HepG2 (cell line): ENCODE results near the gene NOP56. TPM values are rescaled to one million over a fixed set of nuclear protein-coding genes. Genes with fewer than 3 reads are reported as not detected.

Experiments used
- ATF7-NPFF ChIP-seq: sonication (generic); formaldehyde crosslinking; IDR thresholded peaks from 2 replicates; pipeline ENCODE4 v1.8.1; 2023; ENCODE audit warnings: mild to moderate bottlenecking, low read depth, missing genetic modification reagents, moderate library complexity
- CAMTA2 ChIP-seq: sonication (generic); formaldehyde crosslinking; IDR thresholded peaks from 2 replicates; pipeline ENCODE4 v1.4.0; 2020; ENCODE audit warnings: mild to moderate bottlenecking, missing genetic modification reagents, borderline replicate concordance
- CSRNP1 ChIP-seq: sonication (generic); formaldehyde crosslinking; IDR thresholded peaks from 2 replicates; pipeline ENCODE4 v1.8.1; 2023; ENCODE audit warnings: mild to moderate bottlenecking, missing genetic modification reagents
- HINFP ChIP-seq: sonication (generic); formaldehyde crosslinking; IDR thresholded peaks from 2 replicates; pipeline ENCODE4 v1.4.0; 2020; ENCODE audit warnings: low read depth, mild to moderate bottlenecking, missing genetic modification reagents
- NCOA2 ChIP-seq: sonication (generic); formaldehyde crosslinking; IDR thresholded peaks from 2 replicates; pipeline ENCODE4 v1.8.0; 2022; ENCODE audit warnings: inconsistent platforms
- RBM22 ChIP-seq: fragments of 200-400 bp; formaldehyde crosslinking; optimal IDR thresholded peaks from 2 replicates; pipeline ENCODE3; 2017; ENCODE audit warnings: mild to moderate bottlenecking, low read length, moderate library complexity
- TRIM22 ChIP-seq: fragments of 450-650 bp; IDR thresholded peaks from 2 replicates; pipeline ENCODE4 v1.6.1; 2017
- ZBTB44 ChIP-seq: sonication (generic); formaldehyde crosslinking; IDR thresholded peaks from 2 replicates; pipeline ENCODE4 v1.4.0; 2020; ENCODE audit warnings: missing genetic modification reagents
- ZNF281 ChIP-seq: sonication (generic); formaldehyde crosslinking; IDR thresholded peaks from 2 replicates; pipeline ENCODE4 v1.4.0; 2020; ENCODE audit warnings: missing genetic modification reagents, borderline replicate concordance
- ZNF382 ChIP-seq: sonication (generic); formaldehyde crosslinking; IDR thresholded peaks from 2 replicates; pipeline ENCODE4 v1.5.0; 2020; ENCODE audit warnings: missing genetic modification reagents, mild to moderate bottlenecking, borderline replicate concordance
- ZNF432 ChIP-seq: sonication (generic); formaldehyde crosslinking; IDR thresholded peaks from 2 replicates; pipeline ENCODE4 v1.5.0; 2020; ENCODE audit warnings: missing genetic modification reagents, mild to moderate bottlenecking, borderline replicate concordance
- ZNF574 ChIP-seq: sonication (generic); formaldehyde crosslinking; IDR thresholded peaks from 2 replicates; pipeline ENCODE4 v1.4.0; 2020; ENCODE audit warnings: missing genetic modification reagents
- ZNF703 ChIP-seq: sonication (generic); formaldehyde crosslinking; IDR thresholded peaks from 2 replicates; pipeline ENCODE4 v1.5.1; 2020; ENCODE audit warnings: missing genetic modification reagents, mild to moderate bottlenecking, moderate library complexity, borderline replicate concordance
- ZSCAN31 ChIP-seq: sonication (generic); formaldehyde crosslinking; IDR thresholded peaks from 2 replicates; pipeline ENCODE4 v1.5.0; 2020; ENCODE audit warnings: low read depth, mild to moderate bottlenecking, missing genetic modification reagents
- polyA plus RNA-seq, 8 experiments: library from polyadenylated mRNA; depleted of rRNA in 3 of 8; stranded (reverse) in 7 of 8; unstranded in 1 of 8; fragments of >200 nt; fragmentation: Illumina TruSeq in 4 of 8; extraction: Trizol in 4 of 8; gene quantifications; 2 replicates each; pipeline versions ENCODE4 v1.2.1 to v1.2.3, GENCODE V29; 2011 to 2016; ENCODE audit warnings: low read depth in 4 of 8, missing spikeins in 1 of 8, mixed read lengths in 1 of 8; ENCODE audit not compliant: insufficient read depth in 1 of 8
- total RNA-seq, 5 experiments: library from RNA; depleted of rRNA; stranded (reverse); fragments of >200 nt; fragmentation: Illumina TruSeq; extraction: Trizol; gene quantifications; 2 replicates each; pipeline ENCODE4 v1.2.3, GENCODE V29; 2016; ENCODE audit warnings: low read depth in 1 of 5

NOP56 gene
- total and polyA plus RNA-seq, 2 of the 13 experiments (the other 11 are each of a cell fraction or from before 2014, with no cell fraction given), result 369 to 1,116 TPM

GRCh38 chr20:2651772-2652723 lies at the start of gene NOP56 (continued):
- TF ChIP-seq ZNF574 (CRISPR knock-in tag) (peak; percentile 82), ATF7-NPFF (peak; percentile 98), ZNF703 (CRISPR knock-in tag) (peak; percentile 94; the same call in 1 of the 2 replicates), ZSCAN31 (CRISPR knock-in tag) (peak; percentile 97), CAMTA2 (CRISPR knock-in tag) (peak; percentile 94; the same call in 1 of the 2 replicates), ZBTB44 (peak; percentile 94), NCOA2 (CRISPR knock-in tag) (peak; percentile 20), ZNF382 (no peak), ZNF432 (CRISPR knock-in tag) (no peak; the same call in 1 of the 2 replicates), TRIM22 (no peak), ZNF281 (CRISPR knock-in tag) (no peak; the same call in 1 of the 2 replicates), CSRNP1 (CRISPR knock-in tag) (peak; percentile 91; the same call in 1 of the 2 replicates), HINFP (CRISPR knock-in tag) (peak; percentile 81), RBM22 (no peak)
